ENCODE results near the gene SLC25A21. TPM values are rescaled to one million over a fixed set of nuclear protein-coding genes. Genes with fewer than 3 reads are reported as not detected.
"Not testable (repeated sequence)": the region's sequence is repeated elsewhere in the genome, so short reads cannot be mapped to it uniquely, and the experiment has no call there.

SLC25A21 gene
- total RNA-seq, 6 experiments from 2014 or later = 0.09 to 0.37 (median 0.18) TPM; not detected in 1

DNA sequence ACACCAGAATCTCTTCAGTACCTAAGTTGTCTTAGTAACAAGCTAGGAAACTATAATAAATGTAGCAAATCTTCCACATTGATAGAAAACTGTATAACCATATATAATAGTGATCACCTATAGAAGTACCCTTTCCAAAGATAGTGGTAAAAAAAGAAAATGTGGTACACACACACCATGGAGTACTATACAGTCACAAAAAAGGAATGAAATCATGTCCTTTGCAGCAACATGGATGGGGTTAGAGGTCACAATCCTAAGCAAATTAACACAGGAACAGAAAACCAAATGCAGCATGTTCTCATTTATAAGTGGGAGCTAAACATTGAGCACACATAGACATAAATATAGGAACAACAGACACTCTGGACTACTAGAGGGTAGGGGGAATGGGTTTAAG lies 90.5 kb downstream of the SLC25A21 start:
- Histone ChIP-seq H3K27ac (no peak overlapping the region), H3K4me3 (no peak overlapping the region), H3K36me3 (no peaks in the 10 kb centered on the region), H3K9me3 (no peaks in the 10 kb centered on the region), H3K27me3 (no peaks in the 10 kb centered on the region), H3K4me1 (no peaks in the 10 kb centered on the region)
- DNase-seq (no peak), ATAC-seq (no peak)
- no peak for TF ChIP-seq CTCF (IDR thresholded peaks at IDR 0.05)
- intact Hi-C loops (cut with DNase I) = no loop called here

DNA sequence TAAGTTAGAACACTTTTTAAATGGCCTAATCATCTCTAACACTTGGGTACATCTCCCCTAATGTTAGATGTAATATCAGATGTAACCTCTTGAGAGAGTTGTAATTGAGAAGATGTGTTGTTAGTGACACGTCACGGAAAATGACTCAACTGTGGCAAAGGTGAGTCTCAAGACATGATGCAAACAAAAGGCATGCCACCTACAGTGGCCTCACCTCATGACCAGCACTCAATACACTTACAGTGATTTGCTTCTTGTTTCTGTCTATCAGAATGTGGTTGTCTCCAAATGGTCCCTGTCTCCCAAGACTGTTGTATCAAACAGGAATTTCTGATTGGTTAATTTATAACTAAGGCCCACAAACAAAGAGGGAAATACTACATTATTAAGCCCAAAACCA lies 91.2 kb downstream of the SLC25A21 start:
- DNase-seq (no peak), ATAC-seq (no peak)
- Histone ChIP-seq H3K9me3 (no peaks in the 10 kb centered on the region), H3K4me1 (no peaks in the 10 kb centered on the region), H3K27ac (no peak overlapping the region), H3K27me3 (no peaks in the 10 kb centered on the region), H3K36me3 (no peaks in the 10 kb centered on the region), H3K4me3 (no peak overlapping the region)
- TF ChIP-seq CTCF (IDR thresholded peaks at IDR 0.05) = no peak
- no peak for TF ChIP-seq POLR2A (IDR thresholded peaks at IDR 0.05)
- intact Hi-C loops (cut with DNase I) = no loop called here
- 84% methylated on average over 2 of the region's 2 CpGs for WGBS (ENCODE audit: insufficient coverage, low coverage, low lambda C conversion rate, missing lambda C conversion rate)

GRCh38 chr14:37078131-37078530 lies 94.3 kb downstream of the SLC25A21 start:
- H3K4me3 ChIP-seq = no peak overlapping the region
- no peaks in the 10 kb centered on the region for H3K27me3 ChIP-seq
- intact Hi-C loops (cut with DNase I) = no loop called here
- DNase-seq (no peak), ATAC-seq (no peak)
- H3K27ac ChIP-seq = no peak overlapping the region
- WGBS (ENCODE audit: insufficient coverage, low coverage, low lambda C conversion rate, missing lambda C conversion rate) = 44% methylated on average over 2 of the region's 2 CpGs
- no peak for TF ChIP-seq POLR2A (IDR thresholded peaks at IDR 0.05)
- TF ChIP-seq CTCF (IDR thresholded peaks at IDR 0.05) = no peak
- H3K36me3 ChIP-seq = no peaks in the 10 kb centered on the region
- no peaks in the 10 kb centered on the region for H3K4me1 ChIP-seq
- H3K9me3 ChIP-seq = no peaks in the 10 kb centered on the region

- 56% methylated on average over 4 of the region's 4 CpGs for WGBS (ENCODE audit: insufficient coverage, low coverage, low lambda C conversion rate, missing lambda C conversion rate)
These were observed 98.1 kb downstream of the SLC25A21 start for GRCh38 chr14:37074320-37074719.

DNA sequence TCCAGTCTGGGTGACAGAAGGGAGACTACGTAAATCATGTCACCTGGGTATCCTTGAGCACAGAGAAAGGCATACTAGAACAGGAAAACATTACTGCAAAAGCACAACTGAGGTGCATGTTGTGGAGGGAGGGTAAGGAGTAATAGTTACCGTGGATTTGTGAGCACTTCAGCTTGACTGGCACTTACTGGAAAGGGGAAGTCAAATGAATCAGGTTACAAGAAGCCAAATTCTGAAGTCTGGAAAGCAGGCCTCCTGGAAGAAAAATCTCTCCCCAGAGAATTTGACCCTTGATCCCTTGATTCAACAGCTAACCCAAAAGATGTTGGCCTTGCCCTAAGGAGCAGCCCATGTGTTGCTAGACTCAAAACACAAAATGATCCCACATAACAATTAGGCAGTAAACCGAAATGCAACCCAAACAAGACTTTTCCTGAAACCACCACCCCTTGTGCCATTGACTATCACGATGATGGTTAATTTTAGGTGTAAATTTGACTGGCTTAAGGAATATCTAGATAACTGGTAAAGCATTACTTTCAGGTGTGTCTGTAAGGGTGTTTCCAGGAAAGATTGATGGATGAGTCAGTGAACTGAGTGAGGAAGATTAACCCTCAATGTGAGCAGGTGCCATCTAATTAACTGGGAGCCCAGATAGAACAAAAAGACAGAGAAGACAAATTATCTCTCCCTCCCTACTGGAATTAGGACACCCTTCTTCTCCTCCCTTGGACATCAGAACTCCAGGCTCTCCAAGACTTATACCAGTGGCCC lies 108.8 kb downstream of the SLC25A21 start:
- WGBS (ENCODE audit: insufficient coverage, low coverage, low lambda C conversion rate, missing lambda C conversion rate) = 77% methylated on average over 4 of the region's 4 CpGs
- H3K4me1 ChIP-seq = no peaks in the 10 kb centered on the region
- ATAC-seq = no peak
- H3K9me3 ChIP-seq = no peaks in the 10 kb centered on the region
- no peak overlapping the region for H3K4me3 ChIP-seq
- no peak for DNase-seq
- H3K36me3 ChIP-seq = no peaks in the 10 kb centered on the region
- no peaks in the 10 kb centered on the region for H3K27me3 ChIP-seq
- no peak for TF ChIP-seq CTCF (IDR thresholded peaks at IDR 0.05)
- no peak for TF ChIP-seq POLR2A (IDR thresholded peaks at IDR 0.05)
- no peak overlapping the region for H3K27ac ChIP-seq
- intact Hi-C loops (cut with DNase I) = no loop called here

More at GRCh38 chr14:37074320-37074719, 98.1 kb downstream of the SLC25A21 start:
- ATAC-seq; H3K27me3 ChIP-seq; H3K27ac ChIP-seq; H3K4me3 ChIP-seq; H3K4me1 ChIP-seq; H3K9me3 ChIP-seq; H3K36me3 ChIP-seq; intact Hi-C loops (cut with DNase I); DNase-seq: not testable (repeated sequence)
